NB4 (cell line): Measurements from ENCODE around the gene CDYL.

ENCODE experiments used
- DNase-seq: peaks from one replicate; pipeline ENCODE4 v3.0.0; 2010; ENCODE audit warnings: low read depth
- H3K4me3 ChIP-seq: one replicate; pipeline ENCODE4 v1.5.1; 2011; ENCODE audit warnings: mild to moderate bottlenecking, low read depth, low read length, moderate library complexity
- MYC ChIP-seq: IDR thresholded peaks from 2 replicates; pipeline ENCODE4 v1.6.1; 2011; ENCODE audit warnings: low read depth, low read length
- POLR2A ChIP-seq: IDR thresholded peaks from 2 replicates; pipeline ENCODE4 v1.6.1; 2011; ENCODE audit warnings: mild to moderate bottlenecking; ENCODE audit not compliant: insufficient read length; ENCODE audit errors: extremely low read depth
- TF ChIP-seq, protein P1 (sequence below): IDR thresholded peaks from one replicate; pipeline ENCODE4 v1.5.1; 2012; ENCODE audit warnings: low read depth, low read length
- TF ChIP-seq, protein P2 (sequence below): IDR thresholded peaks from 2 replicates; pipeline ENCODE4 v1.6.1; 2011; ENCODE audit warnings: low read depth, low read length

Gene CDYL

GRCh38 chr6:4923081-4923480 is 146.9 kb downstream of the CDYL start:
- H3K4me3 ChIP-seq, result no peak overlapping the region
- no peak for TF ChIP-seq POLR2A
- TF ChIP-seq, protein P1, sequence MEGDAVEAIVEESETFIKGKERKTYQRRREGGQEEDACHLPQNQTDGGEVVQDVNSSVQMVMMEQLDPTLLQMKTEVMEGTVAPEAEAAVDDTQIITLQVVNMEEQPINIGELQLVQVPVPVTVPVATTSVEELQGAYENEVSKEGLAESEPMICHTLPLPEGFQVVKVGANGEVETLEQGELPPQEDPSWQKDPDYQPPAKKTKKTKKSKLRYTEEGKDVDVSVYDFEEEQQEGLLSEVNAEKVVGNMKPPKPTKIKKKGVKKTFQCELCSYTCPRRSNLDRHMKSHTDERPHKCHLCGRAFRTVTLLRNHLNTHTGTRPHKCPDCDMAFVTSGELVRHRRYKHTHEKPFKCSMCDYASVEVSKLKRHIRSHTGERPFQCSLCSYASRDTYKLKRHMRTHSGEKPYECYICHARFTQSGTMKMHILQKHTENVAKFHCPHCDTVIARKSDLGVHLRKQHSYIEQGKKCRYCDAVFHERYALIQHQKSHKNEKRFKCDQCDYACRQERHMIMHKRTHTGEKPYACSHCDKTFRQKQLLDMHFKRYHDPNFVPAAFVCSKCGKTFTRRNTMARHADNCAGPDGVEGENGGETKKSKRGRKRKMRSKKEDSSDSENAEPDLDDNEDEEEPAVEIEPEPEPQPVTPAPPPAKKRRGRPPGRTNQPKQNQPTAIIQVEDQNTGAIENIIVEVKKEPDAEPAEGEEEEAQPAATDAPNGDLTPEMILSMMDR, result no peak
- TF ChIP-seq MYC, result no peak
- TF ChIP-seq, protein P2, sequence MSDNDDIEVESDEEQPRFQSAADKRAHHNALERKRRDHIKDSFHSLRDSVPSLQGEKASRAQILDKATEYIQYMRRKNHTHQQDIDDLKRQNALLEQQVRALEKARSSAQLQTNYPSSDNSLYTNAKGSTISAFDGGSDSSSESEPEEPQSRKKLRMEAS, result no peak
- no peak for DNase-seq

- no peak for DNase-seq
- TF ChIP-seq MYC (no peak), POLR2A (no peak)
- TF ChIP-seq, protein P2, result no peak
- TF ChIP-seq, protein P1, result no peak
- H3K4me3 ChIP-seq, result no peak overlapping the region
Measured at GRCh38 chr6:4924661-4925271, 148.6 kb downstream of the CDYL start.

- no peak for DNase-seq
- no peak for TF ChIP-seq POLR2A
- TF ChIP-seq, protein P1, result no peak
- TF ChIP-seq, protein P2, result no peak
- TF ChIP-seq MYC, result no peak
- no peak overlapping the region for H3K4me3 ChIP-seq
Measured at GRCh38 chr6:4925580-4925979, 149.4 kb downstream of the CDYL start.

- TF ChIP-seq MYC, result no peak
- no peak for TF ChIP-seq POLR2A
- TF ChIP-seq, protein P2, result no peak
- TF ChIP-seq, protein P1, result no peak
- peak; percentile 72 for DNase-seq
- no peak overlapping the region for H3K4me3 ChIP-seq
Measured at GRCh38 chr6:4928426-4928825, 152.2 kb downstream of the CDYL start.

DNA sequence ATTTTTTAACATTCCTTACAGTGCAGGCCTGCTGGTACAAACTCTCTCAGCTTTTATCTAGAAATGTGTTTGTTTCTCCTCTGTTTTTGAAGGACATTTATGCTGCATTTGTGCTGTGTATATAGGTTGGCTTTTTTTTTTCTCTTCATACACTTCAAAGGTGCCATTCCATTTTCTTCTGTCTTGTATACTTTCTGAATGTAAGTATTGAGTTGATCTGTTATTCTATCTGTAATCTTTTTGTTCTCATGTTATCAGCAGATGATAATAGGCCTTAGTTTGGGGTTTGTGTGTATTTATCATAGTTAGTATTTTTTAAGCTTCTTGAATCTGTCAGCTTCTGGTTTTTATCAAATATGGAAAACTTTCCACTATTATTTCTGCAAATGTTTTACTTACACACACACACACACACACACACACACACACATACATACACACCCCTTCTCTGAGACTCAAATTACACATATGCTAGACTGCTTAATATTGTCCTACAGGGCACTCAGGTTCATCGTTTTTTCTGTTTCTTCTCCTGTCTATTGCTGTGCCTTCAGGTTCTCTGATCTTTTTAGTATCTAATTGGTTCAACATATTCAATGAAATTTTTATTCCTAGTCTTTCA is 153.0 kb downstream of the CDYL start:
- no peak for DNase-seq
- H3K4me3 ChIP-seq, result no peak overlapping the region
- TF ChIP-seq, protein P1, result no peak
- TF ChIP-seq MYC (no peak), POLR2A (no peak)
- TF ChIP-seq, protein P2, result no peak
